Astrocyte of the cerebellum (primary cell): ENCODE data around the gene SLC25A25.

ENCODE experiments used
- DNase-seq: peaks from one replicate; pipeline ENCODE4 v3.0.0-alpha.2; 2011; ENCODE audit warnings: low read depth
- H3K4me3 ChIP-seq: 2 replicates; pipeline ENCODE4 v1.5.1; 2011; ENCODE audit warnings: mild to moderate bottlenecking, low read depth, low read length, moderate library complexity
- in situ Hi-C: cut with HindIII; loops from 2 replicates; pipeline ENCODE4 v1.10.0; 2017; ENCODE audit warnings: low sequenced_read_pairs
- TF ChIP-seq, protein P1 (sequence below): IDR thresholded peaks from 2 replicates; pipeline ENCODE4 v1.5.1; 2012; ENCODE audit warnings: low read length, low read depth, moderate library complexity, mild to moderate bottlenecking; ENCODE audit errors: missing control alignments

SLC25A25 gene

DNA sequence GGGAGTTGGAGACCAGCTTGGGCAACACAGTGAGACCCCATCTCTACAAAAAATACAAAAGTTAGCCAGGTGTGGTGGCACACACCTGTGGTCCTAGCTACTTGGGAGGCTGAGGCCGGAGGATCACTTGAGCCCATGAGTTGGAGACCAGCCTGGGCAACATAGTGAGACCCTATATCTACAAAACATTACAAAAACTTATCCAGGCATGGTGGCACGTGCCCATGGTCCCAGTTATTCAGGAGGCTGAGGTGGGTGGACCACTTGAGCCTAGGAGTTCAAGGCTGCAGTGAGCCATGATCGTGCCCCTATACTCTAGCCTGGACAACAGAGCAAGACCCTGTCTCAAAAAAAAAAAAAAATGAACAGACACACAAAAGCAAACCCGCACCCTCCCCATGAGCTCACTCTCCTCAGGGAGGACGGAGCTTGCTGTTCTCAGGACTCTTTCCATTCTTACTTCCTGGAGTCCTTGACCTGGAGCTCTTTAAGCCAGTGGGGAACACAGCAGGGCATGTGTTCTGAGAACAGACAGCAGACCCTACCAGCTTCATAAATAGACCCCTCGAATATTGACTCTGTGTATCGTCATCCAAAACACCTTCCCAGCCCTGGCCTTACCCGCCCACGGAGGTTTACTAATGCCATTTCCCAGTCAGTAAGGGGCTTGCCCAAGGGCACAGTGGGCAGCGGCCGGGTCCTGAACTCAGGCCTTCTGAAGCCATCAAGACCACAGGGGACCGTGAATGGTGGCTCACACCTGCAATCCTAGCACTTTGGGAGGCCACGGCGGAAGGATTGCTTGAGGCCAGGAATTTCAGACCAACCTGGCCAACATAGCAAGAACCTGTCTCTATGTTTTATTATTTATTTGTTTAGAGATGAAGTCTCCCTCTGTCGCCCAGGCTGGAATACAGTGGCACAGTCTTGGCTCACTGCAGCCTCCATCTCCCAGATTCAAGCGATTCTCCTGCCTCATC is 48.4 kb downstream of the SLC25A25 start:
- in situ Hi-C loops = no loop called here
- no peak overlapping the region for H3K4me3 ChIP-seq
- TF ChIP-seq, protein P1, sequence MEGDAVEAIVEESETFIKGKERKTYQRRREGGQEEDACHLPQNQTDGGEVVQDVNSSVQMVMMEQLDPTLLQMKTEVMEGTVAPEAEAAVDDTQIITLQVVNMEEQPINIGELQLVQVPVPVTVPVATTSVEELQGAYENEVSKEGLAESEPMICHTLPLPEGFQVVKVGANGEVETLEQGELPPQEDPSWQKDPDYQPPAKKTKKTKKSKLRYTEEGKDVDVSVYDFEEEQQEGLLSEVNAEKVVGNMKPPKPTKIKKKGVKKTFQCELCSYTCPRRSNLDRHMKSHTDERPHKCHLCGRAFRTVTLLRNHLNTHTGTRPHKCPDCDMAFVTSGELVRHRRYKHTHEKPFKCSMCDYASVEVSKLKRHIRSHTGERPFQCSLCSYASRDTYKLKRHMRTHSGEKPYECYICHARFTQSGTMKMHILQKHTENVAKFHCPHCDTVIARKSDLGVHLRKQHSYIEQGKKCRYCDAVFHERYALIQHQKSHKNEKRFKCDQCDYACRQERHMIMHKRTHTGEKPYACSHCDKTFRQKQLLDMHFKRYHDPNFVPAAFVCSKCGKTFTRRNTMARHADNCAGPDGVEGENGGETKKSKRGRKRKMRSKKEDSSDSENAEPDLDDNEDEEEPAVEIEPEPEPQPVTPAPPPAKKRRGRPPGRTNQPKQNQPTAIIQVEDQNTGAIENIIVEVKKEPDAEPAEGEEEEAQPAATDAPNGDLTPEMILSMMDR = no peak
- no peak for DNase-seq

DNA sequence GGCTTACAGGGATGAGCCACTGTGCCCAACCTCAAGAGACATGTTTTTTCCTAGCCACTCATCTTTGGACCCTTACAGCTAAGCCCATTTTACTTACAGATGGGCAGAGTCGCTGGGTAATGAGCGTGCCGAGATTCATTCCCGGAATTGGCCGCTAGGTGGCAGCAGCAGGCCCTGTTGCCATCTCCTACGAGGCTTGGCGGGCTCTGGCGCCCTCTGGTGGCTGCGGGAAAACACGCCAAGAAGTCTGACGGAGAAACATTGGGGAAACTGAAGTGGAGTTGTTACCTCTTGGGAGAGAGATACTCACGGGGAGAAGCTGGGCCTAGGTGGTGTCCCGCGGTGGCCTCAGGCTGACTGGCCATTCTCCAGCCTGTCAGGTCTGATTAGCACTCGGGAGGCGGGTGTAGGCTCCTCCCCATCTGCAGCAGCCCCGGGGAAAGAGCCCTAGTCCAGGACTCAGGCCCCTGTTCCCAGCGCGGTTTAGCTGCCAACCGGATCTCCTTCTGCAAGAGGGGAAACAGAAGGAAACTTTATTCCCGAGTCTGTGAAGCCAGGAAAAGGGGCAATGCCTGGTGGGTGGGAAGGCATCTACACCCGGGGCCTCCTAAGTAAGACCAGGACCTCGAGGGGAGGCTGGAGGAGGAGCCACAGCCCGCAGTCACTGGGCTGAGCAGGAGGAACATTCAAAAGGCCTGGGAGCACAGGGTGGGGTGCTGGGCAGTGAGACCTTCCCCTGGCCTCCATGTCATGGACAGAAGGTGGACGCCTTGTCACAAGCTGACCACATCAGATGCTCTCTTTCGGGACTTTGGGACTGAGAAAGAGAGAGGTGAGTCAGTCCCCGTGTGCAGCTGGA is 49.8 kb downstream of the SLC25A25 start:
- no peak overlapping the region for H3K4me3 ChIP-seq
- in situ Hi-C loops = no loop called here
- peak; percentile 77 for DNase-seq
- TF ChIP-seq, protein P1 = peak; percentile 100

DNA sequence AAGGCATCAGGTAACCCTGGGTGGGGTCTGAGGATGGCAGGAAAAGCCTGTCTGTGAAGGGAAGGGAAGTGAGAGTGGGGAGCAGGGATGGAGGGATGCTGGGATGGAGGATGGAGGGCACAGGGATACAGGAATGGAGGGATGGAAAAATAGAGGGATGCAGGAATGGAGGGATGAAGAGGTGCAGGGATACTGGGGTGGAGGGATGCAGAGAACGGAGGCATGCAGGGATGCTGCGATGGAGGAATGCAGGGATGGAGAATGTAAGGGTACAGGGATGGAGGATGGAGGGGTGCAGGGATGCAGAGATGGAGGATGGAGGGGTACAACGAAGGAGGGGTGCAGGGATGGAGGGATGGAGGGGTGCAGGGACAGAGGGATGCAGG is 50.4 kb downstream of the SLC25A25 start:
- no peak overlapping the region for H3K4me3 ChIP-seq
- DNase-seq = no peak
- in situ Hi-C loops = no loop called here
- TF ChIP-seq, protein P1 = no peak

DNA sequence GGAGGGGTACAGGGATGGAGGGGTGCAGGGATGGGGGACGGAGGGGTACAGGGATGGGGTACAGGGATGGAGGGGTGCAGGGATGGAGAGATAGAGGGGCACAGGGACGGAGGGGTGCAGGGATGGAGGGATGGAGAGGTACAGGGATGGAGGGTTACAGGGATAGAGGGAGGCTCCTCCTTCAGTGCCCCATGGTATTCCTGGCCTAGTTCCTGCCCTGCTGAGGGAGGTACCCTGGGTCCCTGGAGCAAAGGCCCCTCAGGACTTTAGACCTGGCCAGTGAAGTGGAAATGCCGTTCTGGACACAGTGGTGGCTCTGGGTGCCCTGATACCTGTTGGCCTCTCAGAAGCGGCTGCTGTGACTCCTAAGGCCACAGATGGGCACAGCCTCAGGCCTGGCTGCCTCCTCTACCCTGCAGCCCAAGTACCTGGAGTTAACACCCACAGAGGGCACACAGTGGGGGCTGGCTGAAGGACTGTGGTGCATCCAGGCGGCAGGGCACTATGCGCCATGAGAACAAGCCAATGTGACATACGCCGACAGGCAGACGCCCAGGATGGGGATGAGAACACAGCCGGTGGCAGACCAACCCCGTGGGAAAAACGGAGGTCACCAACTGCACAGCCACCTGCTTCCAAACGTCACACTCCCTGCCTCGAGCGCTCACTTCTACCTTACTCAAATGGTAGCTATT is 51.1 kb downstream of the SLC25A25 start:
- in situ Hi-C loops = no loop called here
- no peak for DNase-seq
- H3K4me3 ChIP-seq = no peak overlapping the region
- TF ChIP-seq, protein P1 = no peak

DNA sequence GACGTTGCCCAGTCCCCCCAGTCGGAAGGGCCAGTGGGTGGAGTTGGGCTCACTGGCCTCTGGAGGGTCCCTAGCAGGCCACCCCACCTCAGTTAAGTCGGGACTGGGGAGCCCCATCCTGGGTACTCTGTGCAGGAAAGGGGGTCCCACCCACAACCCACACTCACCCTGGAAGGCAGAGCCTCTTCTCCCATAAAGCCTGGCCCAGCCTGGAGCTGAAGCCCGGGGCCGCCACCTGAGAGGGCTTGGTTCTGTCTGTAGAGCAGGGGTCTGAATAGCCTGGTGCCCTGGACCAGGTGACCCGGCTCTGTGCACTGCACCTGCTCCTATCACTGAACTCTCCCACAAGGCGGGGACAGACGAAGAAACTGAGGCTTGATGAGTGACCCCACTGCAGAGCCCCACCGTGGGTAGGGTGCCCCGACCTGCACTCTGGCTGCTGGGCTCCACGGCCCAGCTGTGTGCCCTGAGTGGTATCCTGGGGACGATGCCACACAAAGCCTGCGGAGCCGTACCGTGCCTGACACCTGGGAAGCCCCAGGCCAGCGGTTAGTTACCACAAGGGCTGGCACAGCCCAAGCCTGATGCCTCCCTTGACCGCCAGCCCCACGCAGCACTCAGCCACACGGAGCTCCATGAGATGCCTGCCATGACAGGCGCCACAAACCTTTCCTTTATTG is 52.2 kb downstream of the SLC25A25 start:
- in situ Hi-C loops = no loop called here
- DNase-seq = no peak
- no peak overlapping the region for H3K4me3 ChIP-seq
- TF ChIP-seq, protein P1 = no peak
